HepG2 (cell line): ENCODE results near the gene GARIN5A. TPM values are rescaled to one million over a fixed set of nuclear protein-coding genes. Genes with fewer than 3 reads are reported as not detected.

Experiments used
- ATAC-seq: fragments of 200-7000 bp; cut with Tn5 transposase; 3 replicates; pipeline ENCODE4 v1.9.1; 2020; ENCODE audit warnings: mild to moderate bottlenecking, moderate library complexity
- BruUV-seq: library from RNA; stranded (reverse); fragments of 400-500 nt; replicated peaks from 2 replicates; lab custom pipeline; 2021; lab: Mats Ljungman, UMichigan
- CTCF ChIA-PET: fragments of 300-600 bp; formaldehyde crosslinking; extraction: SDS; loops from one replicate; lab custom pipeline; 2021; ENCODE audit warnings: low total read pairs, inconsistent platforms, low intra/inter-chr PET ratio; lab: Yijun Ruan, JAX
- POLR2A ChIA-PET: fragments of 350-600 bp; sonication (Branson Sonifier 250); formaldehyde crosslinking; loops from one replicate; lab custom pipeline; 2020; ENCODE audit warnings: antibody characterized with exemption, inconsistent platforms; lab: Yijun Ruan, JAX
- DNase-seq: peaks from one replicate; pipeline ENCODE4 v3.0.0-alpha.2; 2015; ENCODE audit warnings: low spot score
- FAIRE-seq: peaks from 3 replicates; lab custom pipeline; 2011; peaks lifted over from hg19 to GRCh38; lab: Jason Lieb, UNC
- H2AFZ ChIP-seq: one replicate; pipeline ENCODE4 v1.6.1; 2011; ENCODE audit warnings: low read length, inconsistent platforms
- H3K27ac ChIP-seq: fragments of 300-600 bp; 3 replicates; pipeline ENCODE4 v1.8.0; 2011; ENCODE audit warnings: mixed run types, mild to moderate bottlenecking, mixed read lengths, low read length, inconsistent platforms; ENCODE audit not compliant: insufficient read depth; ENCODE audit errors: extremely low read length
- H3K27me3 ChIP-seq, 2 experiments: fragments of 200-600 bp in 1 of 2; 2 replicates in 1 of 2; 3 replicates in 1 of 2; pipeline versions ENCODE4 v1.6.0 to v1.8.0; 2011; ENCODE audit warnings: low read length in 2 of 2, mild to moderate bottlenecking in 2 of 2, moderate library complexity in 2 of 2, inconsistent platforms in 1 of 2; ENCODE audit not compliant: insufficient read depth in 2 of 2, control insufficient read depth in 1 of 2
- H3K36me3 ChIP-seq, 2 experiments: fragments of 200-600 bp in 1 of 2; replicated peaks in 1 of 2; 2 replicates in 1 of 2; 3 replicates in 1 of 2; pipeline versions ENCODE4 v1.5.1 to v1.8.0; 2011; ENCODE audit warnings: low read length in 2 of 2, inconsistent platforms in 1 of 2; ENCODE audit not compliant: insufficient read depth in 2 of 2, control insufficient read depth in 1 of 2
- H3K4me1 ChIP-seq: 2 replicates; pipeline ENCODE4 v1.5.1; 2012; ENCODE audit warnings: low read length, inconsistent platforms; ENCODE audit not compliant: insufficient read depth
- H3K4me2 ChIP-seq: 2 replicates; pipeline ENCODE4 v1.6.0; 2011; ENCODE audit warnings: low read depth, low read length, inconsistent platforms
- H3K4me3 ChIP-seq, 3 experiments: fragments of 200-600 bp in 1 of 3; sonication (generic), shearing (Covaris generic) in 1 of 3; replicated peaks in 1 of 3; 2 replicates each; pipeline ENCODE4 v1.5.1; 2011 to 2016; ENCODE audit warnings: low read length in 3 of 3, inconsistent platforms in 2 of 3, low read depth in 2 of 3, mild to moderate bottlenecking in 2 of 3, control low read depth in 1 of 3, mixed read lengths in 1 of 3; ENCODE audit not compliant: insufficient read depth in 1 of 3
- H3K79me2 ChIP-seq: one replicate; pipeline ENCODE4 v1.6.1; 2011; ENCODE audit warnings: low read length, inconsistent platforms; ENCODE audit not compliant: insufficient read depth
- H3K9ac ChIP-seq: 2 replicates; pipeline ENCODE4 v1.6.0; 2011; ENCODE audit warnings: mild to moderate bottlenecking, low read depth, low read length, inconsistent platforms; ENCODE audit not compliant: insufficient read depth
- H3K9me3 ChIP-seq: 2 replicates; pipeline ENCODE4 v1.5.1; 2012; ENCODE audit warnings: mild to moderate bottlenecking, low read length
- H4K20me1 ChIP-seq: 2 replicates; pipeline ENCODE4 v1.6.0; 2011; ENCODE audit warnings: inconsistent platforms, mild to moderate bottlenecking, low read length, moderate library complexity; ENCODE audit not compliant: insufficient read depth
- GMEB1 ChIP-seq: sonication (generic); formaldehyde crosslinking; IDR thresholded peaks from 2 replicates; pipeline ENCODE4 v1.5.1; 2020; ENCODE audit warnings: missing genetic modification reagents, mild to moderate bottlenecking, borderline replicate concordance
- HNF4G ChIP-seq, 2 experiments: sonication (generic) in 1 of 2; formaldehyde crosslinking in 1 of 2; IDR thresholded peaks; 2 replicates each; pipeline versions ENCODE4 v1.4.0 to v1.6.1; 2011 to 2020; ENCODE audit warnings: borderline replicate concordance in 2 of 2, low read depth in 2 of 2, mild to moderate bottlenecking in 2 of 2, low read length in 1 of 2, missing genetic modification reagents in 1 of 2, moderate library complexity in 1 of 2
- MEF2D ChIP-seq: sonication (generic); formaldehyde crosslinking; IDR thresholded peaks from 2 replicates; pipeline ENCODE4 v1.5.1; 2020; ENCODE audit warnings: mild to moderate bottlenecking, missing genetic modification reagents
- MIER3 ChIP-seq: IDR thresholded peaks from 2 replicates; pipeline ENCODE4 v1.6.1; 2016; ENCODE audit warnings: missing compliant biosample characterization, borderline replicate concordance
- MTA1 ChIP-seq: sonication (generic); formaldehyde crosslinking; IDR thresholded peaks from 2 replicates; pipeline ENCODE4 v1.4.0; 2020; ENCODE audit warnings: missing genetic modification reagents, mild to moderate bottlenecking, borderline replicate concordance
- MTA3 ChIP-seq: sonication (generic); formaldehyde crosslinking; IDR thresholded peaks from 2 replicates; pipeline ENCODE4 v1.4.0; 2020; ENCODE audit warnings: missing genetic modification reagents
- NFE2L2 ChIP-seq: fragments of 150-350 bp; IDR thresholded peaks from 2 replicates; pipeline ENCODE4 v1.6.1; 2014; ENCODE audit warnings: low read length
- RFXANK ChIP-seq: IDR thresholded peaks from 2 replicates; pipeline ENCODE4 v1.6.1; 2016
- TP53 ChIP-seq: sonication (generic); formaldehyde crosslinking; conservative IDR thresholded peaks from 2 replicates; pipeline ENCODE4 v1.4.0; 2020; ENCODE audit warnings: missing genetic modification reagents
- ZFP82 ChIP-seq: sonication (generic); formaldehyde crosslinking; IDR thresholded peaks from 2 replicates; pipeline ENCODE4 v1.5.1; 2020; ENCODE audit warnings: mild to moderate bottlenecking, missing genetic modification reagents, borderline replicate concordance
- ZMYM4 ChIP-seq: sonication (generic); formaldehyde crosslinking; IDR thresholded peaks from 2 replicates; pipeline ENCODE4 v1.8.1; 2023; ENCODE audit warnings: mild to moderate bottlenecking, missing genetic modification reagents
- ZNF282 ChIP-seq: fragments of 450-650 bp; IDR thresholded peaks from 2 replicates; pipeline ENCODE4 v1.6.1; 2018; ENCODE audit not compliant: partially characterized antibody
- WGBS: methylation state at CpG from one replicate; pipeline ENCODE4 v1.1.6; 2017; ENCODE audit warnings: low lambda C conversion rate; 5-methylcytosine and 5-hydroxymethylcytosine counted together
- in situ Hi-C: cut with HindIII; loops from 2 replicates; pipeline ENCODE4 v1.10.0; 2017; ENCODE audit warnings: low pct_unique_long_range_greater_than_20kb; ENCODE audit not compliant: extremely low pct_ligation_motif_present
- intact Hi-C: fragments of 100-400 bp; cut with micrococcal nuclease; formaldehyde crosslinking; loops from one replicate; pipeline ENCODE4 v1.10.0; 2022; ENCODE audit not compliant: unreplicated experiment
- polyA plus RNA-seq, 8 experiments: library from polyadenylated mRNA; depleted of rRNA in 3 of 8; stranded (reverse) in 7 of 8; unstranded in 1 of 8; fragments of >200 nt; fragmentation: Illumina TruSeq in 4 of 8; extraction: Trizol in 4 of 8; gene quantifications; 2 replicates each; pipeline versions ENCODE4 v1.2.1 to v1.2.3, GENCODE V29; 2011 to 2016; ENCODE audit warnings: low read depth in 4 of 8, missing spikeins in 1 of 8, mixed read lengths in 1 of 8; ENCODE audit not compliant: insufficient read depth in 1 of 8
- total RNA-seq, 5 experiments: library from RNA; depleted of rRNA; stranded (reverse); fragments of >200 nt; fragmentation: Illumina TruSeq; extraction: Trizol; gene quantifications; 2 replicates each; pipeline ENCODE4 v1.2.3, GENCODE V29; 2016; ENCODE audit warnings: low read depth in 1 of 5
- TF ChIP-seq, protein P1 (sequence below): sonication (generic); formaldehyde crosslinking; IDR thresholded peaks from 2 replicates; pipeline ENCODE4 v1.4.0; 2020; ENCODE audit warnings: missing genetic modification reagents; ENCODE audit errors: not compliant biosample characterization

The GARIN5A gene
- total and polyA plus RNA-seq, 2 of the 13 experiments (the other 11 are each of a cell fraction or from before 2014, with no cell fraction given) = not detected

GRCh38 chr19:50501568-50502475 is 25.2 kb upstream of the GARIN5A start:
- Histone ChIP-seq H3K79me2 (no peaks in the 10 kb centered on the region), H2AFZ (no peak overlapping the region), H3K27me3 (peaks cover 1 to 7% of the 10 kb centered on the region in 2 experiments; a peak in 4 of 5 replicates), H3K9me3 (no peaks in the 10 kb centered on the region), H3K4me2 (no peak overlapping the region), H3K27ac (no peak overlapping the region), H3K4me1 (peaks cover 4% of the 10 kb centered on the region), H3K9ac (no peak overlapping the region), H3K36me3 (no peaks in the 10 kb centered on the region), H3K4me3 (no peak overlapping the region), H4K20me1 (no peaks in the 10 kb centered on the region)
- TF ChIP-seq TP53 (CRISPR knock-in tag) (no peak), RFXANK (CRISPR knock-in tag) (no peak), ZNF282 (no peak), ZMYM4 (CRISPR knock-in tag) (no peak), MTA1 (CRISPR knock-in tag) (no peak), NFE2L2 (no peak), HNF4G (IDR thresholded peaks at IDR 0.05; ENCODE audit: borderline replicate concordance, low read depth, low read length) (no peak), HNF4G (CRISPR knock-in tag; IDR thresholded peaks at IDR 0.05; ENCODE audit: borderline replicate concordance, low read depth) (no peak), GMEB1 (CRISPR knock-in tag) (no peak), MTA3 (no peak), MEF2D (CRISPR knock-in tag) (no peak), MIER3 (CRISPR knock-in tag) (no peak), ZFP82 (CRISPR knock-in tag) (no peak)
- TF ChIP-seq, protein P1, sequence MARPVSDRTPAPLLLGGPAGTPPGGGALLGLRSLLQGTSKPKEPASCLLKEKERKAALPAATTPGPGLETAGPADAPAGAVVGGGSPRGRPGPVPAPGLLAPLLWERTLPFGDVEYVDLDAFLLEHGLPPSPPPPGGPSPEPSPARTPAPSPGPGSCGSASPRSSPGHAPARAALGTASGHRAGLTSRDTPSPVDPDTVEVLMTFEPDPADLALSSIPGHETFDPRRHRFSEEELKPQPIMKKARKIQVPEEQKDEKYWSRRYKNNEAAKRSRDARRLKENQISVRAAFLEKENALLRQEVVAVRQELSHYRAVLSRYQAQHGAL (CRISPR knock-in tag) = no peak
- no peak for ATAC-seq
- intact Hi-C loops (no loop called here), in situ Hi-C loops (no loop called here)
- WGBS = 37% methylated on average over 23 of the region's 25 CpGs
- BruUV-seq = no TSS peak
- no peak for FAIRE-seq
- POLR2A ChIA-PET = no interaction called here
- CTCF ChIA-PET = no interaction called here
- no peak for DNase-seq
